HEK293 (cell line): ENCODE data around the gene RNF19B.

Experiments used
- BCL11B ChIP-seq: fragments of 450-650 bp; formaldehyde crosslinking; IDR thresholded peaks from 2 replicates; pipeline ENCODE4 v1.5.1; 2016; ENCODE audit warnings: low read depth, missing biosample characterization, missing genetic modification characterization
- BCL6B ChIP-seq: fragments of 450-650 bp; formaldehyde crosslinking; IDR thresholded peaks from 2 replicates; pipeline ENCODE4 v1.5.1; 2017; ENCODE audit warnings: missing biosample characterization, missing genetic modification characterization
- HOXC10 ChIP-seq: sonication (generic); formaldehyde crosslinking; IDR thresholded peaks from 2 replicates; pipeline ENCODE4 v1.8.1; 2023; ENCODE audit warnings: mild to moderate bottlenecking, missing genetic modification reagents
- HOXD13 ChIP-seq: sonication (generic); formaldehyde crosslinking; IDR thresholded peaks from 2 replicates; pipeline ENCODE4 v1.8.0; 2022; ENCODE audit warnings: missing genetic modification reagents, borderline replicate concordance
- KLF1 ChIP-seq: fragments of 450-650 bp; formaldehyde crosslinking; IDR thresholded peaks from 2 replicates; pipeline ENCODE4 v1.5.1; 2016; ENCODE audit warnings: missing biosample characterization, missing genetic modification characterization
- MEIS1 ChIP-seq: sonication (generic); formaldehyde crosslinking; IDR thresholded peaks from 2 replicates; pipeline ENCODE4 v1.8.1; 2022; ENCODE audit warnings: missing genetic modification reagents, mild to moderate bottlenecking, borderline replicate concordance
- MZF1 ChIP-seq: fragments of 450-650 bp; formaldehyde crosslinking; IDR thresholded peaks from 2 replicates; pipeline ENCODE4 v1.5.1; 2017; ENCODE audit warnings: missing biosample characterization, missing genetic modification characterization, borderline replicate concordance
- SP7 ChIP-seq: fragments of 450-650 bp; formaldehyde crosslinking; IDR thresholded peaks from 2 replicates; pipeline ENCODE4 v1.5.1; 2016; ENCODE audit warnings: missing biosample characterization, missing genetic modification characterization
- TCF7L2 ChIP-seq: IDR thresholded peaks from 2 replicates; pipeline ENCODE4 v1.6.1; 2011; ENCODE audit warnings: low read depth, mild to moderate bottlenecking, inconsistent platforms, low read length, moderate library complexity, borderline replicate concordance
- ZBTB1 ChIP-seq: fragments of 450-650 bp; formaldehyde crosslinking; IDR thresholded peaks from 2 replicates; pipeline ENCODE4 v1.5.1; 2016; ENCODE audit warnings: missing biosample characterization, missing genetic modification characterization
- ZFP37 ChIP-seq: fragments of 450-650 bp; formaldehyde crosslinking; IDR thresholded peaks from 2 replicates; pipeline ENCODE4 v1.5.1; 2016; ENCODE audit warnings: missing biosample characterization, missing genetic modification characterization
- ZNF133 ChIP-seq: fragments of 450-650 bp; formaldehyde crosslinking; IDR thresholded peaks from 2 replicates; pipeline ENCODE4 v1.5.1; 2016; ENCODE audit warnings: missing biosample characterization, missing genetic modification characterization
- ZNF174 ChIP-seq: fragments of 450-650 bp; formaldehyde crosslinking; IDR thresholded peaks from 2 replicates; pipeline ENCODE4 v1.5.0; 2017; ENCODE audit warnings: missing biosample characterization, mild to moderate bottlenecking, missing genetic modification characterization
- ZNF175 ChIP-seq: fragments of 450-650 bp; formaldehyde crosslinking; IDR thresholded peaks from 2 replicates; pipeline ENCODE4 v1.5.1; 2016; ENCODE audit warnings: missing biosample characterization, missing genetic modification characterization
- ZNF211 ChIP-seq: fragments of 450-650 bp; formaldehyde crosslinking; IDR thresholded peaks from 2 replicates; pipeline ENCODE4 v1.5.1; 2016; ENCODE audit warnings: low read depth, missing biosample characterization, missing genetic modification characterization
- ZNF311 ChIP-seq: fragments of 450-650 bp; formaldehyde crosslinking; IDR thresholded peaks from 2 replicates; pipeline ENCODE4 v1.5.1; 2017; ENCODE audit warnings: missing biosample characterization, missing genetic modification characterization, borderline replicate concordance
- ZNF513 ChIP-seq: fragments of 450-650 bp; IDR thresholded peaks from 2 replicates; pipeline ENCODE4 v1.5.1; 2018; ENCODE audit warnings: missing biosample characterization, missing genetic modification characterization
- ZNF561 ChIP-seq: fragments of 450-650 bp; IDR thresholded peaks from 2 replicates; pipeline ENCODE4 v1.5.1; 2018; ENCODE audit warnings: missing biosample characterization, missing genetic modification characterization, borderline replicate concordance
- ZNF600 ChIP-seq: fragments of 450-650 bp; formaldehyde crosslinking; IDR thresholded peaks from 2 replicates; pipeline ENCODE4 v1.5.1; 2016; ENCODE audit warnings: missing biosample characterization, missing genetic modification characterization
- ZNF610 ChIP-seq: fragments of 450-650 bp; formaldehyde crosslinking; IDR thresholded peaks from 2 replicates; pipeline ENCODE4 v1.5.1; 2016; ENCODE audit warnings: missing biosample characterization, missing genetic modification characterization, borderline replicate concordance
- ZNF645 ChIP-seq: fragments of 450-650 bp; formaldehyde crosslinking; IDR thresholded peaks from 2 replicates; pipeline ENCODE4; 2016; ENCODE audit warnings: missing biosample characterization, missing genetic modification characterization
- ZNF660 ChIP-seq: fragments of 450-650 bp; IDR thresholded peaks from 2 replicates; pipeline ENCODE4 v1.5.1; 2018; ENCODE audit warnings: missing biosample characterization, mild to moderate bottlenecking, missing genetic modification characterization
- ZNF670 ChIP-seq: fragments of 450-650 bp; formaldehyde crosslinking; IDR thresholded peaks from 2 replicates; pipeline ENCODE4 v1.5.1; 2016; ENCODE audit warnings: missing biosample characterization, missing genetic modification characterization, low read depth
- ZNF677 ChIP-seq: fragments of 450-650 bp; IDR thresholded peaks from 2 replicates; pipeline ENCODE4 v1.5.0; 2018; ENCODE audit warnings: missing biosample characterization, mild to moderate bottlenecking, missing genetic modification characterization, moderate library complexity
- ZNF701 ChIP-seq: fragments of 450-650 bp; formaldehyde crosslinking; IDR thresholded peaks from 2 replicates; pipeline ENCODE4 v1.5.1; 2016; ENCODE audit warnings: missing biosample characterization, missing genetic modification characterization
- ZNF791 ChIP-seq: fragments of 450-650 bp; formaldehyde crosslinking; IDR thresholded peaks from 2 replicates; pipeline ENCODE4 v1.5.1; 2016; ENCODE audit warnings: missing biosample characterization, missing genetic modification characterization
- ZSCAN23 ChIP-seq: fragments of 450-650 bp; formaldehyde crosslinking; IDR thresholded peaks from 2 replicates; pipeline ENCODE4 v1.5.1; 2016; ENCODE audit warnings: missing biosample characterization, missing genetic modification characterization
- ZXDB ChIP-seq: fragments of 450-650 bp; formaldehyde crosslinking; IDR thresholded peaks from 2 replicates; pipeline ENCODE4 v1.5.1; 2016; ENCODE audit warnings: missing biosample characterization, missing genetic modification characterization
- TF ChIP-seq, protein P1 (sequence below): fragments of 450-650 bp; formaldehyde crosslinking; IDR thresholded peaks from 2 replicates; pipeline ENCODE4 v1.5.1; 2016; ENCODE audit warnings: missing biosample characterization, missing genetic modification characterization
- TF ChIP-seq, protein P2 (sequence below): fragments of 450-650 bp; formaldehyde crosslinking; IDR thresholded peaks from 2 replicates; pipeline ENCODE4 v1.5.1; 2016; ENCODE audit warnings: missing biosample characterization, missing genetic modification characterization

The RNF19B gene

GRCh38 chr1:32963746-32964460 lies 706 bp downstream of the RNF19B start (continued):
- no peak for TF ChIP-seq TCF7L2
- no peak for TF ChIP-seq ZNF701
- TF ChIP-seq KLF1 (tag by site-specific recombination): peak; percentile 83
- no peak for TF ChIP-seq HOXC10 (CRISPR knock-in tag)
- TF ChIP-seq ZNF513 (tag by site-specific recombination): no peak
- TF ChIP-seq ZNF600 (tag by site-specific recombination): 0 out of 2 replicates have a peak, but pooled peaks have one; percentile 48
- no peak for TF ChIP-seq ZNF791 (tag by site-specific recombination)
- TF ChIP-seq ZBTB1 (tag by site-specific recombination): no peak
- TF ChIP-seq ZNF561: peak; percentile 69; the same call in 1 of the 2 replicates
- TF ChIP-seq ZNF645 (tag by site-specific recombination): no peak
- TF ChIP-seq BCL6B (tag by site-specific recombination): no peak
- TF ChIP-seq, protein P1, sequence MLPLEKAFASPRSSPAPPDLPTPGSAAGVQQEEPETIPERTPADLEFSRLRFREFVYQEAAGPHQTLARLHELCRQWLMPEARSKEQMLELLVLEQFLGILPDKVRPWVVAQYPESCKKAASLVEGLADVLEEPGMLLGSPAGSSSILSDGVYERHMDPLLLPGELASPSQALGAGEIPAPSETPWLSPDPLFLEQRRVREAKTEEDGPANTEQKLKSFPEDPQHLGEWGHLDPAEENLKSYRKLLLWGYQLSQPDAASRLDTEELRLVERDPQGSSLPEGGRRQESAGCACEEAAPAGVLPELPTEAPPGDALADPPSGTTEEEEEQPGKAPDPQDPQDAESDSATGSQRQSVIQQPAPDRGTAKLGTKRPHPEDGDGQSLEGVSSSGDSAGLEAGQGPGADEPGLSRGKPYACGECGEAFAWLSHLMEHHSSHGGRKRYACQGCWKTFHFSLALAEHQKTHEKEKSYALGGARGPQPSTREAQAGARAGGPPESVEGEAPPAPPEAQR: no peak
- no peak for TF ChIP-seq ZXDB (tag by site-specific recombination)
- no peak for TF ChIP-seq ZNF174
- no peak for TF ChIP-seq ZNF133
- no peak for TF ChIP-seq ZFP37 (tag by site-specific recombination)
- no peak for TF ChIP-seq ZSCAN23 (tag by site-specific recombination)
- no peak for TF ChIP-seq ZNF311 (tag by site-specific recombination)
- TF ChIP-seq MEIS1 (CRISPR knock-in tag): no peak
- TF ChIP-seq ZNF670 (tag by site-specific recombination): no peak
- TF ChIP-seq ZNF677 (tag by site-specific recombination): no peak
- TF ChIP-seq, protein P2, sequence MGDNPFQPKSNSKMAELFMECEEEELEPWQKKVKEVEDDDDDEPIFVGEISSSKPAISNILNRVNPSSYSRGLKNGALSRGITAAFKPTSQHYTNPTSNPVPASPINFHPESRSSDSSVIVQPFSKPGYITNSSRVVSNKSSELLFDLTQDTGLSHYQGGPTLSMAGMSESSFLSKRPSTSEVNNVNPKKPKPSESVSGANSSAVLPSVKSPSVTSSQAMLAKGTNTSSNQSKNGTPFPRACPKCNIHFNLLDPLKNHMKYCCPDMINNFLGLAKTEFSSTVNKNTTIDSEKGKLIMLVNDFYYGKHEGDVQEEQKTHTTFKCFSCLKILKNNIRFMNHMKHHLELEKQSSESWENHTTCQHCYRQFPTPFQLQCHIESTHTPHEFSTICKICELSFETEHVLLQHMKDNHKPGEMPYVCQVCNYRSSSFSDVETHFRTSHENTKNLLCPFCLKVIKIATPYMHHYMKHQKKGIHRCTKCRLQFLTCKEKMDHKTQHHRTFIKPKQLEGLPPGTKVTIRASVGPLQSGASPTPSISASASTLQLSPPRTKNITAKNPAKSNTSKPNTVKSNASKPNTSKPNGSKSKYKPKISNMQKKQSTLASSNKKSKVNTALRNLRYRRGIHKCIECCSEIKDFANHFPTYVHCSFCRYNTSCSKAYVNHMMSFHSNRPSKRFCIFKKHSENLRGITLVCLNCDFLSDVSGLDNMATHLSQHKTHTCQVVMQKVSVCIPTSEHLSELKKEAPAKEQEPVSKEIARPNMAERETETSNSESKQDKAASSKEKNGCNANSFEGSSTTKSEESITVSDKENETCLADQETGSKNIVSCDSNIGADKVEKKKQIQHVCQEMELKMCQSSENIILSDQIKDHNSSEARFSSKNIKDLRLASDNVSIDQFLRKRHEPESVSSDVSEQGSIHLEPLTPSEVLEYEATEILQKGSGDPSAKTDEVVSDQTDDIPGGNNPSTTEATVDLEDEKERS (tag by site-specific recombination): no peak
- no peak; the same call in 1 of the 2 replicates for TF ChIP-seq ZNF610
- peak; percentile 94 for TF ChIP-seq ZNF660 (tag by site-specific recombination)
- no peak for TF ChIP-seq ZNF211
- TF ChIP-seq ZNF175 (tag by site-specific recombination): no peak
- no peak for TF ChIP-seq MZF1 (tag by site-specific recombination)
- peak; percentile 77 for TF ChIP-seq SP7
- no peak for TF ChIP-seq BCL11B (tag by site-specific recombination)
- TF ChIP-seq HOXD13 (CRISPR knock-in tag): no peak
